A673 (cell line): ENCODE results near the gene PIGT. TPM values are rescaled to one million over a fixed set of nuclear protein-coding genes. Genes with fewer than 3 reads are reported as not detected.

Source experiments
- BruUV-seq: library from RNA; stranded (reverse); fragments of 400-500 nt; replicated peaks from 2 replicates; lab custom pipeline; 2021; lab: Mats Ljungman, UMichigan
- CTCF ChIA-PET: fragments of 300-600 bp; sonication (Branson Sonifier 250); formaldehyde crosslinking; loops from one replicate; lab custom pipeline; 2022; ENCODE audit warnings: antibody characterized with exemption; lab: Charles Lee
- POLR2A ChIA-PET: fragments of 300-600 bp; sonication (Branson Sonifier 250); formaldehyde crosslinking; loops from one replicate; lab custom pipeline; 2022; ENCODE audit warnings: antibody characterized with exemption; ENCODE audit not compliant: low non-redundant PET; lab: Charles Lee
- DNase-seq: peaks from one replicate; pipeline ENCODE4 v3.0.0-alpha.2; 2015; ENCODE audit warnings: low spot score
- H3K27ac ChIP-seq: fragments of 200-600 bp; sonication (generic); 2 replicates; pipeline ENCODE4 v1.5.1; 2016; ENCODE audit warnings: mixed run types, low read depth, mild to moderate bottlenecking, mixed read lengths, antibody characterized with exemption, low read length; ENCODE audit not compliant: poor library complexity, severe bottlenecking
- H3K27me3 ChIP-seq: fragments of 200-600 bp; sonication (generic); replicated peaks from 2 replicates; pipeline ENCODE4 v1.6.1; 2017; ENCODE audit warnings: mixed run types, low read depth, mild to moderate bottlenecking, mixed read lengths, antibody characterized with exemption, low read length; ENCODE audit not compliant: insufficient read depth, poor library complexity
- H3K36me3 ChIP-seq: fragments of 200-600 bp; sonication (generic); 2 replicates; pipeline ENCODE4 v1.6.1; 2016; ENCODE audit warnings: mixed run types, mild to moderate bottlenecking, mixed read lengths, antibody characterized with exemption, low read length; ENCODE audit not compliant: insufficient read depth, poor library complexity, severe bottlenecking
- H3K4me1 ChIP-seq: fragments of 200-600 bp; sonication (generic); 2 replicates; pipeline ENCODE4 v1.6.1; 2017; ENCODE audit warnings: mixed run types, mild to moderate bottlenecking, mixed read lengths, antibody characterized with exemption, low read length; ENCODE audit not compliant: insufficient read depth, poor library complexity, severe bottlenecking
- H3K4me3 ChIP-seq: fragments of 200-600 bp; sonication (generic); 2 replicates; pipeline ENCODE4 v1.5.1; 2016; ENCODE audit warnings: low read depth, mixed run types, mild to moderate bottlenecking, mixed read lengths, low read length; ENCODE audit not compliant: poor library complexity, severe bottlenecking
- H3K9me3 ChIP-seq: fragments of 200-600 bp; sonication (generic); 2 replicates; pipeline ENCODE4 v1.6.1; 2016; ENCODE audit warnings: mixed run types, low read depth, mild to moderate bottlenecking, mixed read lengths, antibody characterized with exemption, low read length; ENCODE audit not compliant: poor library complexity, severe bottlenecking
- EZH2 ChIP-seq: fragments of 200-600 bp; sonication (generic); IDR thresholded peaks from 2 replicates; pipeline ENCODE4 v1.6.1; 2017; ENCODE audit warnings: borderline replicate concordance, low read depth, mild to moderate bottlenecking, mixed read lengths, antibody characterized with exemption, low read length; ENCODE audit not compliant: poor library complexity, severe bottlenecking
- intact Hi-C: fragments of 100-400 bp; cut with micrococcal nuclease; formaldehyde crosslinking; loops from one replicate; pipeline ENCODE4 v1.10.0; 2022; ENCODE audit not compliant: unreplicated experiment
- total RNA-seq: library from RNA; stranded (reverse); gene quantifications from 2 replicates; pipeline ENCODE4 v1.2.3, GENCODE V29; 2021
- TF ChIP-seq, protein P1 (sequence below): fragments of 300-800, 200-600 bp; sonication (generic); conservative IDR thresholded peaks from 2 replicates; pipeline ENCODE4 v1.5.1; 2017; ENCODE audit warnings: low read depth, mild to moderate bottlenecking, antibody characterized with exemption, low read length, moderate library complexity, mixed read lengths

PIGT gene
- total RNA-seq, 1 experiment from 2014 or later = 97.2 TPM

DNA sequence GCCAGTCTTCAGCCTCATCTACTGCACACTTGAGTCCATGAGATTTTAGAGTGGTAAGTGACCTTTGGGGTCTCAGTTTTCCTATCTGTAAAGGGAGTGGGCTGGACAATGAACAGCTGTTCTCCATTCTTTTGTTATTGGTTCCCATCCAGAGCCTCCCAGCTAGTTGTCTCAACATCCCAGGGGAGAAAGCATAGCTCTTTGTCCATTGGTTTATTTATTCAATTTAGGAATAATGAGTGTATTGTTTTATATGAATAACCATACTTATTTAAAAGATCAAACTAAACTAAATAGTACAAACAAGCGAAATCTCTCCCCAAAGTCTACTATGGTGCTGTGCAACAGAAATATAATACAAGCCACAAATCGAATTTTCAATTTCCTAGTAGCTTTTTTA lies 13.7 kb downstream of the PIGT start:
- no peak for DNase-seq
- CTCF ChIA-PET = interaction anchor here (0.5 kb wide), 1 partner anchor 25 kb away, joined by 3 read pairs; no protein-coding TSS in a partner anchor
- no peak for TF ChIP-seq EZH2
- TF ChIP-seq, protein P1, sequence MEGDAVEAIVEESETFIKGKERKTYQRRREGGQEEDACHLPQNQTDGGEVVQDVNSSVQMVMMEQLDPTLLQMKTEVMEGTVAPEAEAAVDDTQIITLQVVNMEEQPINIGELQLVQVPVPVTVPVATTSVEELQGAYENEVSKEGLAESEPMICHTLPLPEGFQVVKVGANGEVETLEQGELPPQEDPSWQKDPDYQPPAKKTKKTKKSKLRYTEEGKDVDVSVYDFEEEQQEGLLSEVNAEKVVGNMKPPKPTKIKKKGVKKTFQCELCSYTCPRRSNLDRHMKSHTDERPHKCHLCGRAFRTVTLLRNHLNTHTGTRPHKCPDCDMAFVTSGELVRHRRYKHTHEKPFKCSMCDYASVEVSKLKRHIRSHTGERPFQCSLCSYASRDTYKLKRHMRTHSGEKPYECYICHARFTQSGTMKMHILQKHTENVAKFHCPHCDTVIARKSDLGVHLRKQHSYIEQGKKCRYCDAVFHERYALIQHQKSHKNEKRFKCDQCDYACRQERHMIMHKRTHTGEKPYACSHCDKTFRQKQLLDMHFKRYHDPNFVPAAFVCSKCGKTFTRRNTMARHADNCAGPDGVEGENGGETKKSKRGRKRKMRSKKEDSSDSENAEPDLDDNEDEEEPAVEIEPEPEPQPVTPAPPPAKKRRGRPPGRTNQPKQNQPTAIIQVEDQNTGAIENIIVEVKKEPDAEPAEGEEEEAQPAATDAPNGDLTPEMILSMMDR = no peak
- no TSS peak for BruUV-seq
- Histone ChIP-seq H3K9me3 (no peaks in the 10 kb centered on the region), H3K4me1 (no peaks in the 10 kb centered on the region), H3K27ac (no peak overlapping the region), H3K27me3 (no peaks in the 10 kb centered on the region), H3K36me3 (peaks cover 2% of the 10 kb centered on the region), H3K4me3 (no peak overlapping the region)
- POLR2A ChIA-PET = no interaction called here
- intact Hi-C loops = no loop called here

GRCh38 chr20:45432294-45432693 lies 16.4 kb downstream of the PIGT start:
- POLR2A ChIA-PET = no interaction called here
- Histone ChIP-seq H3K9me3 (no peaks in the 10 kb centered on the region), H3K27me3 (no peaks in the 10 kb centered on the region), H3K4me3 (no peak overlapping the region), H3K4me1 (no peaks in the 10 kb centered on the region), H3K27ac (no peak overlapping the region), H3K36me3 (no peaks in the 10 kb centered on the region)
- DNase-seq = no peak
- CTCF ChIA-PET = no interaction called here
- intact Hi-C loops = no loop called here
- BruUV-seq = no TSS peak
- no peak for TF ChIP-seq EZH2
- TF ChIP-seq, protein P1 = no peak

DNA sequence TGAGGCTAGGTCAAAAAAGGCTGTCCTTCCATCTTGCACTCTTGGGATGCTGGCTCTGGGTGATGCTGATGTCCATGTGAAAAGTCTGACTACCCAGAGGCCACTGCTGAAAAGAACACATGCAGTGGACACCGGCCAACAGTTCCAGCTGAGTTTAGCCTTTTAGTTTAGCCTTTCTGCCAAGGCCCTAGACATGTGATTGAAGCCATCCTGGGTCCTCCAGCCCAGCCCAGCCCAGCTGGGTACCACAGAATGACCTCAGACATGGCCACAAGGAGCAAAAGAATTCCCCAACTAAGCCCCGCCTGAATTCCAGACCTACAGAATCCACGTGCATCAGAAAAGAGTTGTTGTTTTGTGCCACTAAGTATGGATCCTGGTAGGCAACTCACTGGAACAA lies 17.4 kb downstream of the PIGT start:
- DNase-seq = no peak
- Histone ChIP-seq H3K27me3 (no peaks in the 10 kb centered on the region), H3K36me3 (no peaks in the 10 kb centered on the region), H3K4me3 (no peak overlapping the region), H3K9me3 (no peaks in the 10 kb centered on the region), H3K27ac (no peak overlapping the region), H3K4me1 (no peaks in the 10 kb centered on the region)
- POLR2A ChIA-PET = no interaction called here
- intact Hi-C loops = no loop called here
- CTCF ChIA-PET = no interaction called here
- no TSS peak for BruUV-seq
- TF ChIP-seq EZH2 = no peak
- TF ChIP-seq, protein P1 = no peak
